ENCODE results near the gene ZNF615. TPM values are rescaled to one million over a fixed set of nuclear protein-coding genes. Genes with fewer than 3 reads are reported as not detected.
"Not testable (repeated sequence)": the region's sequence is repeated elsewhere in the genome, so short reads cannot be mapped to it uniquely, and the experiment has no call there.

The ZNF615 gene
- total RNA-seq, 1 experiment from 2014 or later, result 10.2 TPM

- ChIA-PET CTCF (no interaction called here), POLR2A (ENCODE audit: low non-redundant PET) (no interaction called here)
- Histone ChIP-seq H3K4me3 (ENCODE audit: low read depth, low read length, poor library complexity, severe bottlenecking) (peak within 1 kb of the TSS; percentile 73), H3K36me3 (ENCODE audit: insufficient read depth, low read length, poor library complexity, severe bottlenecking) (no peaks in the 10 kb centered on the region), H3K27ac (ENCODE audit: low read depth, low read length, poor library complexity, severe bottlenecking) (peak within 1 kb of the TSS; percentile 49), H3K27me3 (replicated peaks; ENCODE audit: insufficient read depth, low read depth, low read length, poor library complexity) (no peaks in the 10 kb centered on the region), H3K9me3 (ENCODE audit: low read depth, low read length, poor library complexity, severe bottlenecking) (peaks cover 47% of the 10 kb centered on the region), H3K4me1 (ENCODE audit: insufficient read depth, low read length, poor library complexity, severe bottlenecking) (no peaks in the 10 kb centered on the region)
- TSS peak; percentile 73 for BruUV-seq (replicated peaks)
- DNase-seq (ENCODE audit: low spot score), result peak; percentile 96
- TF ChIP-seq EZH2 (IDR thresholded peaks at IDR 0.05; ENCODE audit: borderline replicate concordance, low read depth, low read length, poor library complexity, severe bottlenecking), result no peak
- intact Hi-C loops (cut with micrococcal nuclease; ENCODE audit: unreplicated experiment), result no loop called here
Observed at GRCh38 chr19:51986309-51987291, 21.4 kb downstream of the ZNF615 start, which contains the start of gene ZNF350. Gene ZNF350 (minus strand): TSS chr19:51986840. CDS start chr19:51974360, 12,480 bp downstream.

GRCh38 chr19:51983361-51983760 is 24.6 kb downstream of the ZNF615 start:
- POLR2A ChIA-PET (ENCODE audit: low non-redundant PET), result no interaction called here
- H3K36me3 ChIP-seq (ENCODE audit: insufficient read depth, low read length, poor library complexity, severe bottlenecking), result no peaks in the 10 kb centered on the region

GRCh38 chr19:51980926-51981325 is 27.1 kb downstream of the ZNF615 start:
- H3K27ac ChIP-seq (ENCODE audit: low read depth, low read length, poor library complexity, severe bottlenecking); DNase-seq (ENCODE audit: low spot score); H3K4me1 ChIP-seq (ENCODE audit: insufficient read depth, low read length, poor library complexity, severe bottlenecking); H3K27me3 ChIP-seq (replicated peaks; ENCODE audit: insufficient read depth, low read depth, low read length, poor library complexity); POLR2A ChIA-PET (ENCODE audit: low non-redundant PET); H3K36me3 ChIP-seq (ENCODE audit: insufficient read depth, low read length, poor library complexity, severe bottlenecking); BruUV-seq (replicated peaks); CTCF ChIA-PET; intact Hi-C loops (cut with micrococcal nuclease; ENCODE audit: unreplicated experiment); H3K4me3 ChIP-seq (ENCODE audit: low read depth, low read length, poor library complexity, severe bottlenecking): not testable (repeated sequence)
- H3K9me3 ChIP-seq (ENCODE audit: low read depth, low read length, poor library complexity, severe bottlenecking), result peaks cover 34% of the 10 kb centered on the region

More at GRCh38 chr19:51983361-51983760, 24.6 kb downstream of the ZNF615 start:
- BruUV-seq (replicated peaks), result no TSS peak
- no peaks in the 10 kb centered on the region for H3K27me3 ChIP-seq (replicated peaks; ENCODE audit: insufficient read depth, low read depth, low read length, poor library complexity)
- intact Hi-C loops (cut with micrococcal nuclease; ENCODE audit: unreplicated experiment), result no loop called here
- TF ChIP-seq CTCF (conservative IDR thresholded peaks at IDR 0.05; ENCODE audit: low read depth, low read length), result no peak
- no peak for TF ChIP-seq EZH2 (IDR thresholded peaks at IDR 0.05; ENCODE audit: borderline replicate concordance, low read depth, low read length, poor library complexity, severe bottlenecking)
- CTCF ChIA-PET, result no interaction called here
- no peak for DNase-seq (ENCODE audit: low spot score)
- H3K4me3 ChIP-seq (ENCODE audit: low read depth, low read length, poor library complexity, severe bottlenecking), result no peak overlapping the region
- no peaks in the 10 kb centered on the region for H3K4me1 ChIP-seq (ENCODE audit: insufficient read depth, low read length, poor library complexity, severe bottlenecking)
- H3K27ac ChIP-seq (ENCODE audit: low read depth, low read length, poor library complexity, severe bottlenecking), result no peak overlapping the region
- peaks cover 37% of the 10 kb centered on the region for H3K9me3 ChIP-seq (ENCODE audit: low read depth, low read length, poor library complexity, severe bottlenecking)

GRCh38 chr19:51980116-51980736 is 27.8 kb downstream of the ZNF615 start:
- Histone ChIP-seq H3K4me1 (ENCODE audit: insufficient read depth, low read length, poor library complexity, severe bottlenecking) (no peaks in the 10 kb centered on the region), H3K27ac (ENCODE audit: low read depth, low read length, poor library complexity, severe bottlenecking) (no peak overlapping the region), H3K9me3 (ENCODE audit: low read depth, low read length, poor library complexity, severe bottlenecking) (peaks cover 39% of the 10 kb centered on the region), H3K36me3 (ENCODE audit: insufficient read depth, low read length, poor library complexity, severe bottlenecking) (no peaks in the 10 kb centered on the region), H3K27me3 (replicated peaks; ENCODE audit: insufficient read depth, low read depth, low read length, poor library complexity) (no peaks in the 10 kb centered on the region), H3K4me3 (ENCODE audit: low read depth, low read length, poor library complexity, severe bottlenecking) (no peak overlapping the region)
- CTCF ChIA-PET, result no interaction called here
- no peak for TF ChIP-seq CTCF (conservative IDR thresholded peaks at IDR 0.05; ENCODE audit: low read depth, low read length)
- no peak for TF ChIP-seq EZH2 (IDR thresholded peaks at IDR 0.05; ENCODE audit: borderline replicate concordance, low read depth, low read length, poor library complexity, severe bottlenecking)
- BruUV-seq (replicated peaks), result no TSS peak
- DNase-seq (ENCODE audit: low spot score), result no peak
- POLR2A ChIA-PET (ENCODE audit: low non-redundant PET), result no interaction called here
- intact Hi-C loops (cut with micrococcal nuclease; ENCODE audit: unreplicated experiment), result no loop called here
